Measurements from ENCODE around the gene PRDM12. TPM values are rescaled to one million over a fixed set of nuclear protein-coding genes. Genes with fewer than 3 reads are reported as not detected.

Gene PRDM12
- polyA plus RNA-seq (ENCODE audit: insufficient read length): not detected

- no peak for DNase-seq (ENCODE audit: low read depth)
Measured at GRCh38 chr9:130664251-130665028, at the start of gene PRDM12. TSS of gene PRDM12 (plus strand) at chr9:130664594. CDS start at chr9:130664654, 60 bp downstream.

- DNase-seq (ENCODE audit: low read depth): no peak
Measured at GRCh38 chr9:130616451-130616850, 47.9 kb upstream of the PRDM12 start.

- no peak for DNase-seq (ENCODE audit: low read depth)
Measured at GRCh38 chr9:130623466-130623865, 40.9 kb upstream of the PRDM12 start.

- no peak for DNase-seq (ENCODE audit: low read depth)
Measured at GRCh38 chr9:130624154-130624553, 40.2 kb upstream of the PRDM12 start.

- no peak for DNase-seq (ENCODE audit: low read depth)
Measured at GRCh38 chr9:130626249-130626996, 38.0 kb upstream of the PRDM12 start.

- DNase-seq (ENCODE audit: low read depth): no peak
Measured at GRCh38 chr9:130627051-130627450, 37.3 kb upstream of the PRDM12 start.

- DNase-seq (ENCODE audit: low read depth): no peak
Measured at GRCh38 chr9:130627896-130628792, 36.2 kb upstream of the PRDM12 start.

GRCh38 chr9:130629443-130630070, 34.8 kb upstream of the PRDM12 start:
- no peak for DNase-seq (ENCODE audit: low read depth)

- no peak for DNase-seq (ENCODE audit: low read depth)
Measured at GRCh38 chr9:130630071-130630450, 34.3 kb upstream of the PRDM12 start.

GRCh38 chr9:130630506-130631330, 33.7 kb upstream of the PRDM12 start:
- DNase-seq (ENCODE audit: low read depth): no peak

GRCh38 chr9:130631331-130632080, 32.9 kb upstream of the PRDM12 start:
- no peak for DNase-seq (ENCODE audit: low read depth)

GRCh38 chr9:130632081-130632710, 32.2 kb upstream of the PRDM12 start:
- DNase-seq (ENCODE audit: low read depth): no peak

GRCh38 chr9:130632841-130633240, 31.6 kb upstream of the PRDM12 start:
- no peak for DNase-seq (ENCODE audit: low read depth)

- DNase-seq (ENCODE audit: low read depth): no peak
Measured at GRCh38 chr9:130633336-130634190, 30.8 kb upstream of the PRDM12 start.

- no peak for DNase-seq (ENCODE audit: low read depth)
Measured at GRCh38 chr9:130634191-130634768, 30.1 kb upstream of the PRDM12 start.

GRCh38 chr9:130634801-130635200, 29.6 kb upstream of the PRDM12 start:
- no peak for DNase-seq (ENCODE audit: low read depth)

- DNase-seq (ENCODE audit: low read depth): no peak
Measured at GRCh38 chr9:130635306-130635705, 29.1 kb upstream of the PRDM12 start.
